Stimulated activated CD8-positive, alpha-beta memory T cell treated with anti-CD3 and anti-CD28 coated beads, Interleukin-2, amount 100 ng/mL, for 48 hours (primary cell): Measurements from ENCODE around the gene FAM187B.

Experiments used
- DNase-seq, 2 donors: peaks; one replicate each; pipeline ENCODE4 v3.0.0-alpha.2; 2020; ENCODE audit warnings: low read depth in 2 of 2

The FAM187B gene

DNA sequence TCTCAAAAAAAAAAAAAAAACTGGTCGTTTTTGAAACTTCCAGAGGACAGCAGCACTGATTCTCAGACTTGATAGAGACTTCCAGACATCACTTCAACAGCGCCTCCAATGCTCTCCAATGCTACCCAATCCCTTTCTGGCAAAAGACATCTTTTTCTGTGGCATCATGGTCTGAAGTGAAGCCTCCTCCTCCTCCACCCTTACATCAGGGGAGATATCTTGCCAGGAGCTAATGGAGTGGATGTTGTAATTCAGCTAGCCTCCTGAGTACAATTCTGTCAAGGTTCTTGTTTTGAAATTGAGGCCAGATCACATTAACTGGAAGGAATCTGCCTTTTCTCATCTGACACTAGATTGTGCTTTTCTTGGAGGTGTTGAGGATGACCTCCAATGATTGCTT lies 49.8 kb downstream of the FAM187B start:
- no peak for DNase-seq

DNA sequence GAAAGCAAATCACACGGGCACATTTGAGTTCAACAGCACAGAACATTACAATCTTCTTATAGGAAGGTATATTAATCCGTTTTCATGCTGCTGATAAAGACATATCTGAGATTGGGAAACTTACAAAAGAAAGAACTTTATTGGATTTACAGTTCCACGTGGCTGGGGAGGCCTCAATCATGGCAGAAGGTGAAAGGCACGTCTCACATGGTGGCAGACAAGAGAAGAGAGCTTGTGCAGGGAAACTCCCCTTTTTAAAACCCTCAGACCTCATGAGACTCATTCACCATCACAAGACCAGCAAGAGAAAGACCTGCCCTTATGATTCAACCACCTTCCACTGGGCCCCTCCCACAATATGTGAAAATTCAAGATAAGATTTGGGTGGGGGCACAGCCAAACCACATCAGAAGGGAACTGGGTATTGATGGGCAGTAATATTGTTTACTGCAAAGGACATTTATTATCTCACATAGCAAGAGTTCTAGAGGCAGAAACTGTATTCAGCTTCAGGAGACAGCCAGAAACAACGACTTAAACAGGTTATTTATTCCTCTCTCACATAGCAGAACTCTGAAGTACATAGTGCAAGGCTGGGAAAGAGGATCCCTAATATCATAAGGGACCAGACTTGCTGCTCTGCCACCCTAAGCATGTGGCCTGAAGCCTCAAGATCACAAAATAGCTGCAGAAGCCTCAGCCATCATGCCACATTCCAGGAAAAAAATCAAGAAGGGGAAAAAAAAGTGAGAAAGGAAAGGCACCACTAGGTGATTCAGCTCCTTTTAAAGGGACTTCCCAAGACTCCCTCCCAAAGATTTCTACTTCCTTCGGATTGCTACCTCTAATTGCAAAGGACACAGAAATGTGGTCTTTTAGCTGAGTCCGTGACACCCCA lies 50.9 kb downstream of the FAM187B start:
- DNase-seq, result no peak

DNA sequence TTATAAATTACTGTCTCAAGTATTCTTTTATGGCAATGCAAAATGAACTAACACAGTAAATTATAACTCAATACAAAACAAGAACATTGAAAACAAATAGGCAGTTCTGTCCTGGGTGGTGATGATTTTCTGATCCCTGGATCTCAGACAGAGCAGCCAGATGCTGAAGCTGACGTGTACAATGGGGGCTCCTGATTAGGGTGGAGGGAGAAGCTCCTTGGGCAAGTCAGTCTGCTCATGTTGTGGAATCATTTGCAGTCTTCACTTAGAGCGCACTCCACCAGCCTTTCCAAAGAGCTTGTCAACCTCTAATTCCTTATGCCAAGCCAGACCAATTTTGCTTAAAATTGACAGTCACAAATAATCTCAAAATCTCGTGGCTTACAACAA lies 52.4 kb downstream of the FAM187B start:
- no peak for DNase-seq
